HL-60 (cell line): ENCODE data around the gene TMED6.

ENCODE experiments used
- DNase-seq, 2 experiments: peaks; one replicate each; pipeline ENCODE4 v3.0.0-alpha.2; 2010 to 2020; ENCODE audit warnings: low read depth in 1 of 2, low spot score in 1 of 2
- H3K27ac ChIP-seq: fragments of 250-450 bp; sonication (Bioruptor Pico); replicated peaks from 2 replicates; pipeline ENCODE4 v1.5.1; 2020; ENCODE audit warnings: mild to moderate bottlenecking, moderate library complexity
- H3K27me3 ChIP-seq: fragments of 250-450 bp; sonication (Bioruptor Pico); 2 replicates; pipeline ENCODE4 v1.5.1; 2021; ENCODE audit warnings: mild to moderate bottlenecking, moderate library complexity; ENCODE audit not compliant: insufficient read depth, poor library complexity, severe bottlenecking
- H3K4me3 ChIP-seq: replicated peaks from 2 replicates; pipeline ENCODE4 v1.5.1; 2011; ENCODE audit warnings: mild to moderate bottlenecking, control low read depth, low read length; ENCODE audit not compliant: insufficient read depth
- CTCF ChIP-seq: IDR thresholded peaks from one replicate; pipeline ENCODE4 v1.5.1; 2011; ENCODE audit warnings: low read length, control low read depth, inconsistent platforms; ENCODE audit not compliant: insufficient read depth
- GABPA ChIP-seq: IDR thresholded peaks from 2 replicates; pipeline ENCODE4 v1.6.1; 2012; ENCODE audit warnings: low read depth
- POLR2AphosphoS5 ChIP-seq: IDR thresholded peaks from 2 replicates; pipeline ENCODE4 v1.6.1; 2012; ENCODE audit warnings: low read depth
- REST ChIP-seq: IDR thresholded peaks from 2 replicates; pipeline ENCODE4 v1.6.1; 2012; ENCODE audit warnings: low read depth; ENCODE audit not compliant: insufficient replicate concordance
- SPI1 ChIP-seq: IDR thresholded peaks from 2 replicates; pipeline ENCODE4 v1.6.1; 2012; ENCODE audit warnings: low read depth, mild to moderate bottlenecking, borderline replicate concordance

The TMED6 gene

GRCh38 chr16:69344171-69344570 lies 7.4 kb downstream of the TMED6 start:
- no peaks in the 10 kb centered on the region for H3K27me3 ChIP-seq
- TF ChIP-seq GABPA (no peak), SPI1 (no peak), POLR2AphosphoS5 (no peak), REST (no peak), CTCF (no peak)
- DNase-seq, result no peak
- no peak overlapping the region for H3K27ac ChIP-seq
- no peak overlapping the region for H3K4me3 ChIP-seq

DNA sequence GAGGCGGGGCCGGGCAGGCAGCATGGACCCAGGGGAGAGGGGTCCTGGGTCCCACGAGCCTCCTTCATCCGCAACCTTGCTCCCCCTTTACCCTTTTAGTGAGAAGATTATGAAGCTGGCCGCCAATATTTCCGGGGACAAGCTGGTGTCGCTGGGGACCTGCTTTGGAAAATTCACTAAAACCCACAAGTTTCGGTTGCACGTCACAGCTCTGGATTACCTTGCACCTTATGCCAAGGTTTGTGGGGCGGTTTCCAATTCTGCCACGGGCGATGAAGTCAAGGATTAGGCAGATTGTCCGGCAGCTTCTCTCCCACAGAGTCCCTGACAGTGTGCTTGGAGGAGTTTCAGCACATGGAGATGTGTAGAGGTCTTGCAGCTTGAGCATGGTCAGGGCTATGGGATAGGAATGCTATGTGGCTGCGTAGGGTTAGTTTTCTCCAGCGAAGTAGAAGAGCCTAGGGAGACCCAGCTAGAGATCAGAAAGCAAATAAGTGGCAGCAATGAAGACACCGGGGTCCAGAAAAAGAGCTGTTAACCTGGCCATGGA lies 11.4 kb downstream of the TMED6 start:
- Histone ChIP-seq H3K27me3 (no peaks in the 10 kb centered on the region), H3K4me3 (peak overlapping the region; percentile 80), H3K27ac (peak overlapping the region; percentile 84)
- no peak for TF ChIP-seq CTCF
- no peak for TF ChIP-seq SPI1
- TF ChIP-seq GABPA, result no peak
- no peak for TF ChIP-seq REST
- no peak for DNase-seq

DNA sequence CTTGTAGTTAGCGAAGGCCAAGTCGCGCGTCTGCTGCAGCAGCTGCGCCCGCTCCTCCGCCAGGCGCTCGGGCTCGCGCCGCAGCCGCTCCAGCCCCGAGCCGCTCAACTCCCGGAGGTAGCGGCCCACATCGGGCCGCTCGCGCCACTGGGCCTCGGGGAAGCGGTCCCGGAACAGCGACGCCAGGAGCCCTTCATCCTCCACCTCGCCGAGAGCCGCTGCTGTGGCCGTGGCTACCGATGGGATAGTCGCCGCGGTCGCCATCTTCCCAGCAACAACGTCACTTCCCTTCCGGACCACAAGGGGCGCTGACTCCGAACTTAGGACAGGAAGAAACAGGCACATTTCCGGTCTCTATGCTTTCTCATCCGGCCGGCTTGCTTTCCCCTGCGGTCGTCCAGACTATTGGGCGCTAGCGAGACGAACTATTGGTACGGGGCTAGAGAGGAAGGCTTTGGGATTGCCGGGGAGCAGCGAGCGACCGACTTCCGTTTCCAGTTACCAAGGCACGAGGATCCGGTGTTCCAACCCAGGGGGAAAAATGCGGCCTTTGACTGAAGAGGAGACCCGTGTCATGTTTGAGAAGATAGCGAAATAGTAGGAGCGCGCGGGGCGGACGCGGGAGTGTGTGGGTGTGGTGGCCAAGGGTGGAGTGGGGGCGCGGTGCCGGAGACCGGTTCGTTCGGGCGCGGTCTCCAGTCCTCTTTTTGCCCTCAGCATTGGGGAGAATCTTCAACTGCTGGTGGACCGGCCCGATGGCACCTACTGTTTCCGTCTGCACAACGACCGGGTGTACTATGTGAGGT lies 12.1 kb downstream of the TMED6 start, which contains the start of the genes COG8 and NIP7:
COG8 (minus strand) TSS at position 276 of the 806 bp plus-strand sequence; CDS start at position 264, 12 bp downstream.
NIP7 (plus strand) TSS at position 484 of the 806 bp plus-strand sequence; CDS start at position 542, 58 bp downstream.
- Histone ChIP-seq H3K27me3 (no peaks in the 10 kb centered on the region), H3K27ac (peak within 1 kb of the TSS; percentile 84), H3K4me3 (peak within 1 kb of the TSS; percentile 80)
- TF ChIP-seq GABPA (peak; percentile 95), SPI1 (peak; percentile 71), POLR2AphosphoS5 (peak; percentile 89), REST (peak; percentile 67), CTCF (peak; percentile 81)
- DNase-seq, result peak; percentile 99
